Testis (tissue), 2 donors: ENCODE data around the gene CENPO.

Source experiments
- CTCF ChIP-seq, 3 experiments: fragments of 450-650 bp in 2 of 3; fragments of 200-600 bp in 1 of 3; sonication (generic) in 1 of 3; IDR thresholded peaks; one replicate each; pipeline ENCODE4 v1.5.1; 2016 to 2019; ENCODE audit warnings: antibody characterized with exemption in 3 of 3, mild to moderate bottlenecking in 2 of 3, moderate library complexity in 1 of 3
- POLR2A ChIP-seq: fragments of 450-650 bp; IDR thresholded peaks from one replicate; pipeline ENCODE4 v1.6.1; 2017; ENCODE audit warnings: antibody characterized with exemption, mild to moderate bottlenecking, moderate library complexity

DNA sequence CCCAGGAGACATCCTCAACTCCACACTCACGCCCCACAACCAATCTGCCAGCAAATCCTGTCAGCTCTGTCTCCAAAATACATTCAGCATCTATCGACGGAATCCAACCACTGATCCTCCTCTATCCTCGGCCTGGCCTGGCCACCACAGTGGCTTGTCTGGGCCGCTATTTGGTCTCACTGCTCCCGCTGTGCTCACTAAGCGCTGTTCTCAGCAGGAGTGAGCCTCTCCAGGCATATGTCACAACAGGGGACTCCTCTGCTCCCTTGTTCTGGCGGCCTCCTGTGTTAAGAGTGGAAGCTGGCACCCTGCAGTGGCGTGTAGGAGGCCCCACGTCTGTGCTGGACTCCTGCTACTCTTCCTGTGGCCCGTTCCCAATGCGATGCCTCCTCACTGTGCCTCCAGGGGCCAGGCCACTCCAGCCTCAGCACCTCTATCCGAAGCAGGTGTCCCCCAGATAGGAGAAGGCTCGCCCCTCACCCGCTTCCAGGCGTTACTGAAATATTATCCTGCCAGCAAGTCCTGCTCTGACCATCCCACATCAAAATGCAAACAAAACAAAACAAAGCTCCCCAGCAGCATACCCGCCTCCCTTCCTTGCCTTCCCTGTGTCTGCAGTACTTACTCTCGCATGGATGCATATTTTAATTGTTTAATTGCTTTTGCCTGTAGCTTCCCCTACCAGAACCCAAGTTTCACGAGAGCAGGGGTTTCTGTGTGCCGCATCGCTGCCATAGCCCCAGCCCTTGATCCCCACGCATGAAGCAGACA is 39.9 kb downstream of the CENPO start:
- TF ChIP-seq CTCF (IDR thresholded peaks at IDR 0.05) (no peak), POLR2A (no peak)
